HG03139 (cell line): Measurements from ENCODE around the gene RABGGTA.

ENCODE experiments used
- ATAC-seq: cut with Tn5 transposase; IDR thresholded peaks from one replicate; pipeline ENCODE4 v1.9.1; 2021; ENCODE audit not compliant: unreplicated experiment

RABGGTA gene, protein sequence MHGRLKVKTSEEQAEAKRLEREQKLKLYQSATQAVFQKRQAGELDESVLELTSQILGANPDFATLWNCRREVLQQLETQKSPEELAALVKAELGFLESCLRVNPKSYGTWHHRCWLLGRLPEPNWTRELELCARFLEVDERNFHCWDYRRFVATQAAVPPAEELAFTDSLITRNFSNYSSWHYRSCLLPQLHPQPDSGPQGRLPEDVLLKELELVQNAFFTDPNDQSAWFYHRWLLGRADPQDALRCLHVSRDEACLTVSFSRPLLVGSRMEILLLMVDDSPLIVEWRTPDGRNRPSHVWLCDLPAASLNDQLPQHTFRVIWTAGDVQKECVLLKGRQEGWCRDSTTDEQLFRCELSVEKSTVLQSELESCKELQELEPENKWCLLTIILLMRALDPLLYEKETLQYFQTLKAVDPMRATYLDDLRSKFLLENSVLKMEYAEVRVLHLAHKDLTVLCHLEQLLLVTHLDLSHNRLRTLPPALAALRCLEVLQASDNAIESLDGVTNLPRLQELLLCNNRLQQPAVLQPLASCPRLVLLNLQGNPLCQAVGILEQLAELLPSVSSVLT

DNA sequence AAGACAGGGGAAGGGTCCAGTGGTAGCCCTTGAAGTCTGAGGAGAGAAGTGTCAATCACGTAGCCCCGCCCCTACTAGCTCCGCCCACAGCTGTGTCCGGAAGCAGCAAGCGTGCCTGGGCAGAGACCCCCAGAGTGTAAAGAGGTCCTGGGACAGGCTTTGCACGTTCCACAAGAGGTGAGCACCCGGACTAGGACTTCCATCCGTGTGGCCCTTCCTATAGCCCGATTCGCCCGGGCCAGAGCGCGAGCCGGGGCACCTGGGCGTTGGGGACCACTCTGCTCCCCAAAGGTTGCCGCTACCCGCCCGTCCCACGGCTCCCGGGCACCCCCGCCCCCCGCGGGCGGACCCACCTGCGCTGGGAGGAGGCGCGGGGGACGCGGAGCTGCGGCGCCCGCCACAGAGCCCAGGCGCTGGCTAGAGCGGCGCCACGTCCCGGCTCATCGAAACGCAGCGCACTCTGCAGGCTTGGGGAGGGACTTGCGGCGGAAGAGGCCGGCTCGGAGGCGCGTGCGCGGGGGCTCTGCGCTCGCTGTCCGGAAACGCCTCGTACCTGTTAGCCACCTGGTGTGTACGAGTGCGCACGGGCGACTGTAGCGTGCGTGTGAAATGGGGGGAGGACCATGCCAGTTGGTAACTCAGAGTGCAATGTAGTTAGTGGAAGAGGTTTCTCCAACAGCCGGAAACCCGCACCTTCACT is at the start of gene RABGGTA:
TSS of gene RABGGTA (minus strand) at position 464 of the 700 bp plus-strand sequence. CDS start 482 bp downstream, outside the sequence.
- peak; percentile 82 for ATAC-seq

DNA sequence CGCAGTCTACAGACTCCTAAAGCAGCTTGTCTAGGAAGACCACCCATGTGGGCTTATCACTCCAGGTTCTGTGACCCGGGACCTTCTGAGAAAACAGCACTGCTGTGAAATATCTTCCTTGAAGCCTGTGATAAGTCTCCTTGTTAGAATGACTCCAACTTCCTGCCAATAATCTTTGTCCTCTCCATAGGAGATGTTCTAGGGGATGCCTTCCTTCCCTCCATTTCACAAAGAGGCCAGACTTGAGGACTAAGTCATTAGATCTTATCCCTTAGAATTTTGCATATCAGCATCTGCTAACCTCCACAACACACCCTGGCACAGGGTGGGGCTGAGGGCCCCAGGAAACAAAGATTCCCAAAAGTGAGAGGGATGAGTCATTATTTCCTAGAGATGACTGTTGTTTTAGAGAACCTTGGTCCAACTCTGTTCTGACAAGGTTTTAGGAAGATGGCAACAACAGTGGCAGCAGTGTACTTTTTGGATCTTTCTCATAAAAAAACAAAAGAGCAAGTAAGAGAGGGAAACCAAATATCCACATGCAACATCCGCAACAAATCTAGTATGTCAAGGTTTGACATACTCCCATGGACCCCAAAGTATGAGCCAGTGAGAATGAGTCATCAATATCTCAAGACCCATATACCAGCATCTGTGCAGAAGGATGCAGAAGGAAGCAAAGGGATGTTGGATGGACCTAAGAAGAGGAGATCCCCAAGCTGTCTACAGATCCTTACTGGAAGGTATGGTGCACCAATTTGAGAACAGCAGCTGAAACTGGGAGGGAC is 45.9 kb upstream of the RABGGTA start:
- ATAC-seq: no peak

DNA sequence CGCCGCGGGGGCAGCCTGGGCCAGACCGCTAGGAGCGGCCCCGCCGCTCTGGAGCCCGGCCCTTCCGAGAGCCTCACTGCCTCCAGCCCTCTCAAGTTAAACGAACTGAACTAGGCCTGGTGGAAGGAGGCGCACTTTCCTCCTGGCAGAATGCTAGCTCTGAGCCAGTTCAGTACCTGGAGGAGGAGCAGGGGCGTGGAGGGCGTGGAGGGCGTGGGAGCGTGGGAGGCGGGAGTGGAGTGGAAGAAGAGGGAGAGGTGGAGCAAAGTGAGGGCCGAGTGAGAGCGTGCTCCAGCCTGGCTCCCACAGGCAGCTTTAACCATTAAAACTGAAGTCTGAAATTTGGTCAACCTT is 45.2 kb upstream of the RABGGTA start:
- ATAC-seq: no peak

DNA sequence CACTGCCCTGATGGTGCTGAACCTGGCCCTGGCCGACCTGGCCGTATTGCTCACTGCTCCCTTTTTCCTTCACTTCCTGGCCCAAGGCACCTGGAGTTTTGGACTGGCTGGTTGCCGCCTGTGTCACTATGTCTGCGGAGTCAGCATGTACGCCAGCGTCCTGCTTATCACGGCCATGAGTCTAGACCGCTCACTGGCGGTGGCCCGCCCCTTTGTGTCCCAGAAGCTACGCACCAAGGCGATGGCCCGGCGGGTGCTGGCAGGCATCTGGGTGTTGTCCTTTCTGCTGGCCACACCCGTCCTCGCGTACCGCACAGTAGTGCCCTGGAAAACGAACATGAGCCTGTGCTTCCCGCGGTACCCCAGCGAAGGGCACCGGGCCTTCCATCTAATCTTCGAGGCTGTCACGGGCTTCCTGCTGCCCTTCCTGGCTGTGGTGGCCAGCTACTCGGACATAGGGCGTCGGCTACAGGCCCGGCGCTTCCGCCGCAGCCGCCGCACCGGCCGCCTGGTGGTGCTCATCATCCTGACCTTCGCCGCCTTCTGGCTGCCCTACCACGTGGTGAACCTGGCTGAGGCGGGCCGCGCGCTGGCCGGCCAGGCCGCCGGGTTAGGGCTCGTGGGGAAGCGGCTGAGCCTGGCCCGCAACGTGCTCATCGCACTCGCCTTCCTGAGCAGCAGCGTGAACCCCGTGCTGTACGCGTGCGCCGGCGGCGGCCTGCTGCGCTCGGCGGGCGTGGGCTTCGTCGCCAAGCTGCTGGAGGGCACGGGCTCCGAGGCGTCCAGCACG is 44.6 kb upstream of the RABGGTA start:
- ATAC-seq: no peak

DNA sequence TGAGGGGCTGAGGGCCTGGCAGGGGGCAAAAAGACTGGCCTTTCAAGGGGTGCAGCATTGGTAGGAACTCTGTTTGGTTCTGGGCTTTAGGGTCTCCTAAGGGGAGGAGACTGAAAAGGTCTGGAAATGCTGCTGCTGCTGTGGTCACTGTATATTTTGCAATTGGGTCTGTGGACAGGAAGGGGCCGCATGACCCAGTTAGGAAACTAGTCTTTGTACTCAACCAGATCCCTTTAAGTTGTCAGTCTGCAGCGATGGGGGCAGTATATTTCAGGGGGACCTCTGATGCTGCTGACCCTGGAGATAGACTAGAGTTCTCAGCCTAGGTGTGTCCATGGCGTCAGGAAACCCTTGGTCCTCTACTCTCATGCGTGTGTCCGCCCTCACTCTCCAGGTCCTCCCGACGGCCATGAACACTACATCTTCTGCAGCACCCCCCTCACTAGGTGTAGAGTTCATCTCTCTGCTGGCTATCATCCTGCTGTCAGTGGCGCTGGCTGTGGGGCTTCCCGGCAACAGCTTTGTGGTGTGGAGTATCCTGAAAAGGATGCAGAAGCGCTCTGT is 43.9 kb upstream of the RABGGTA start:
- ATAC-seq: no peak

DNA sequence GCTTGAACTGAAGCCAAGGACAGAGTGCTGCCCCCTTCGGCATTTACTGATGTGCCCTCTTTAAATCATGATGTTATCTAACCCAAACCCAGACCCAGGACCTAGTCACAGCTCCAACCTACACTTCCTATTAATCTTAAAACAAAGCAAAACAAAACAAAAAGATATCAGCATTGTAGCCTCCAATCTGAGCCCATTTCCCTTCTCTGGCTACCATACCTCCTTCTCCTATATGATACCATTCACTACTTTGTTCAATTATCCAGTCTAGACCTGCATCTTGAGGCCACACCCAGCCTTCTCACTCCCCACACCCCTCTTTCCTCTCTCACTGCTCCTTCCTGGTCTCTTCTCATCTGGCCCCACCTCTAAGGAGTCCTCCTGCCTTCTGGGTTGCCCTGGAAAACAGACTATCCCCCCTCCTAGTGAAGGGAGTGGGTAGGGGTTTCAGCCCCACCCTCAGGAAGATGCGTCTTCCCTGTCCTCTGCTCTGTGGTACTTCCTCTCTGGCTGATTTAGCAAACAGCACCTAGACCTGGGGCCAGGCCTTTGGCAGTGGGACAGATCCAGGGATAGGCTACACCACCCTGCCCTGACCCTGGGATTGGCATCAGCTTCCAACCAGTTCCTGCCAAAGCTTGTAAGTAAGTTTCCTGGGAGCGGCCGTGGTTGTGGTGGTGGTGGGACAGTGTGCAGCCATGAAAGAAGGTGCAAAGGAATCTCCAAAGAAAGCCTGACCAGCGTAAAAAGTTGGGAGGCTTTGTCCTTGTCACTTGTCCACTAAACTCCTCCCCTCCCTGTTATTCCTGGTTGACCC is 43.2 kb upstream of the RABGGTA start:
- no peak for ATAC-seq

DNA sequence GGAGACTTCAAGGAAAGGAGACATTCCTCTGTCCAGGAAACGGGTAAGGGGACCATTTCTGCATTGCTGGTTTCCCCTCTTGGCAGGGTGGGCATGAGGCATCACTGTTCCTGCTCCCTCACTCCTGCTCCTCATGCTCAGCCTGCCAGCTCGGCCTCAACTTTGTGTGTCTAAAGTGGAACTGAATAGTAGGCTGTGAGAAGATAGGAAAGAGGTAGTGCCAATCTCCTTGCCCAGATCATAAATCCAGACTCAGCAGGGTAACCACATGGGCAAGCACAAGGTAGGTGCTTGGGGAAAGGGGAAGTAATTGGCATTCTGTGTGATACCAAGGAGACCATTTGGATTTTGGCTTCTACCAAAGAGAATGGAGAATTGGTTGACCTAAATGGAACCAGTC is 42.5 kb upstream of the RABGGTA start:
- no peak for ATAC-seq

DNA sequence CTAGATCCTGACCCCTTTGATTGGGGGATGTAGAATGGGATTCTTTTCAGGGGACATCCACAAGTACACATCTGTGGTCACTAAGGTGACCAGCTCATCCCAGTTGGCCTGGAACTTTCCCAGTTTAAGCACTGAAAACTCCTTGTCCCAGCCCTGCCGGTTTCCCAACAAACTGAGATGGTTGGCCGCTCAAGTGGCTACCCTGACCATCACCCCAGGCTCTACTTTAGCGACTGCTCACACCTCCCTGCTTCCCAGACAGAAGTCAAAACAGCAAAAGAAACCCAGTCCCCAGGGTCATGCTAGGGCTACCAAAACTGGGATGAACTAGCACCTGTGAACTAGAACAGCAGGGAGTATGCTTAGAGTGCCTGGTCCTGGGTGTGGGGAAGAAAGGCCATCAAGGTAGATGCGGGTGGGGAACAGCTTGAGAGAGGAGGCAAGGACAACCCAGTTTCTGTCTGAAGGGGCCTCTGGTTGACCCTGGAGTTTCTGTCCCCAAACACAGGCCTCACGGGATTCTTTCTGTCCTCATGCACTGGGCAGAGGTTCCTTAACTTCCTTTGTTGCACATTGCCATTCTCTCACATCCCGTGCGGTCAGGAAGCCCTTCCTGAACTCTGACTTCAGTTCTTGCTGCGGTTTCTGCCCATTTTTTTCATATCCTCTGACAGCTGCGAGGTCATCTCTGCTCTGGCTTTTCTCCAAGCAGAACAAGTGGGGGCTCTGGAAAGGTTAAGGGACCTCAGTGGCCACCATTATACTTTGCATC is 41.5 kb upstream of the RABGGTA start:
- no peak for ATAC-seq

DNA sequence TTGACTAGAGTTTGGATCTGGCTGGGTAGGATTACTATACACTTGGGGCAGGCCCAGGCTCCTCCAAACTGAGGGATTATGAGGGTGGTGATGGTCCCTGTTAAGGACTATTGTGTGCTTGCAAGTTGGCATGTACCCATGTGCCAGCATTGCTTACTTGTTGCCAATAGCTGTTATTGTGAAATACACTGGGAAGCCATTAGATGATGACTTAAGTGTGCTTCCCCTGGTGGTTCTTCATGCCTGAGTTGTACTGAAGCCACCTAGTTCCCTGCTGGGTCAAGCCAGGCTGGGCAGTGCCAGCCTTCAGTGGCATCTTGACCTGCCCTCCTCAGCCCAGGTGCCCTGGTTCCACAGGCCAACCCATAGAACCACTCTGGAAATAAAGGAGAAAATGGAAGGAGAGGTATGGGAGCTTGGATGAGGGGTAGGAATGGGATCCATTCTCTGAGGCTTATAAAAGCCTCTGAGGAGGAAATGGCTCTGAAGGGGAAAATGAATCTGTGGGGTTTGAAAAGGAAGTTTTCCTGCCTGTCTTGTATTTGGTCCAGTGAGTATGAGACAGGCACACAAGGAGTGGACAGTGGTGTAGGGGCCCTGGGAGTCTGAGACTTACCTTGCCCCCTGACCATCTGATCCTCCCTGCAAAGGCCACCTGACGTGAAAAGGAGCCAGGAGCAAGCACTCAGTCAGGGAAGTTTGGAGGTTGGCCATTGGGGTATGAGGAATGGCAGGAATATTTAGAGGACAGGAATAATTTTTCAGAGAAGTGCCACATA is 40.6 kb upstream of the RABGGTA start:
- ATAC-seq: no peak

DNA sequence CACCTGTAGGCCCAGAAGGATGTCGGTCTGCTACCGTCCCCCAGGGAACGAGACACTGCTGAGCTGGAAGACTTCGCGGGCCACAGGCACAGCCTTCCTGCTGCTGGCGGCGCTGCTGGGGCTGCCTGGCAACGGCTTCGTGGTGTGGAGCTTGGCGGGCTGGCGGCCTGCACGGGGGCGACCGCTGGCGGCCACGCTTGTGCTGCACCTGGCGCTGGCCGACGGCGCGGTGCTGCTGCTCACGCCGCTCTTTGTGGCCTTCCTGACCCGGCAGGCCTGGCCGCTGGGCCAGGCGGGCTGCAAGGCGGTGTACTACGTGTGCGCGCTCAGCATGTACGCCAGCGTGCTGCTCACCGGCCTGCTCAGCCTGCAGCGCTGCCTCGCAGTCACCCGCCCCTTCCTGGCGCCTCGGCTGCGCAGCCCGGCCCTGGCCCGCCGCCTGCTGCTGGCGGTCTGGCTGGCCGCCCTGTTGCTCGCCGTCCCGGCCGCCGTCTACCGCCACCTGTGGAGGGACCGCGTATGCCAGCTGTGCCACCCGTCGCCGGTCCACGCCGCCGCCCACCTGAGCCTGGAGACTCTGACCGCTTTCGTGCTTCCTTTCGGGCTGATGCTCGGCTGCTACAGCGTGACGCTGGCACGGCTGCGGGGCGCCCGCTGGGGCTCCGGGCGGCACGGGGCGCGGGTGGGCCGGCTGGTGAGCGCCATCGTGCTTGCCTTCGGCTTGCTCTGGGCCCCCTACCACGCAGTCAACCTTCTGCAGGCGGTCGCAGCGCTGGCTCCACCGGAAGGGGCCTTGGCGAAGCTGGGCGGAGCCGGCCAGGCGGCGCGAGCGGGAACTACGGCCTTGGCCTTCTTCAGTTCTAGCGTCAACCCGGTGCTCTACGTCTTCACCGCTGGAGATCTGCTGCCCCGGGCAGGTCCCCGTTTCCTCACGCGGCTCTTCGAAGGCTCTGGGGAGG is 39.5 kb upstream of the RABGGTA start, which contains the start of gene LTB4R:
TSS of gene LTB4R (plus strand) at position 857 of the 959 bp plus-strand sequence. CDS start 4,150 bp downstream, outside the sequence.
- peak; percentile 49 for ATAC-seq

DNA sequence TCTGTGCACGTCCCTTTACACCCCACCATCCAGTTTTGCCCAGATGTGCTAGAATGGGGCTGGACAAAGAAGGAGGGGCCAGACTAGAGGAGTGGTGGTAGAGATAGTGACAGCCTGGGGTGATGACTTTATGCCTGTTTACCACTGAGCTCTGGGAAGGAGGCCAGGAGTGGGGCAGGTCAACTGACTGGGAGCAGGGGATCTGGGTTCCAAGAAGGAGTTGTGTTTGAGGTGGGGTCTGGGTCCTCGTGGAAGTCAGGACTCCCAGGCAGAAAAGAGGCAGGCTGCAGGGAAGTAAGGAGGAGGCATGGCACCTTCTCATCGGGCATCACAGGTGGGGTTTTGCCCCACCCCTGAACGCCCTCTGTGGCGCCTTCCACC is 38.9 kb upstream of the RABGGTA start:
- no peak for ATAC-seq

DNA sequence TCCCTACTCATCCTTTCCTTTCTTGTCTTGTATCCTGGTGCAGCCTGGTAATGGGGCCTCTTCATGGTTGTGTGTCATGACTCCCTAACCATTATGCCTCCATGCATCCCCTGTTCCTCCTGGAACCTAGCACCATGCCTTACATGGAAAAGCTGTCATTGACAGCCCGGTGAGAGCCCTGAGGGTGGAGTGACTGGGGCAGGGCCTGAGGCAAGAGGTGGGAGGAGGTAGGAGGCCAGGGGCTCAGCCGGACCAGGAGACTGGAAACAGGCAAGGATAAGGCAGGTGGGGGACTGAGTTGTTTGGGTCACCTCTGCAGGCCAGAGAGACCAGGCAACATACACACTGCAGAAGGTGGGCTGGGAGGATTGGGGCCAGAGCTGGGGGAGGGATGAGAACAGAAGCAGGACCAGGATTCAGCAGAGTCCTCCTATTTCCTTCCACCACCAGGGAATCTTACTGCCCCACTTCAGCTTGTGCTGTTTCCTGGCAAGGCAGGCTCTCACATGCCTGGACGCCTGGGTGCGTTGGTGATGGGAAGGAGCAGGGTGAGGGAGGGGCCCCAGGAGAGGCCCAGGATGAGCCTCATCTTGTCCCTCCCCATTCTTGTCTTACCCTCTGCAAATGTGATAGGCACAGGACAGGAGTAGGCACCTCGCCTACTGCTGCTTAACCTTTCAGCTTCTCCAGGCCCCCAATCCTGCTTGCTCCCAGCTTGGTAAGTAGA is 38.3 kb upstream of the RABGGTA start, which contains the start of gene LTB4R2:
TSS of gene LTB4R2 (plus strand) at position 603 of the 727 bp plus-strand sequence. CDS start 525 bp downstream, outside the sequence.
- no peak for ATAC-seq

DNA sequence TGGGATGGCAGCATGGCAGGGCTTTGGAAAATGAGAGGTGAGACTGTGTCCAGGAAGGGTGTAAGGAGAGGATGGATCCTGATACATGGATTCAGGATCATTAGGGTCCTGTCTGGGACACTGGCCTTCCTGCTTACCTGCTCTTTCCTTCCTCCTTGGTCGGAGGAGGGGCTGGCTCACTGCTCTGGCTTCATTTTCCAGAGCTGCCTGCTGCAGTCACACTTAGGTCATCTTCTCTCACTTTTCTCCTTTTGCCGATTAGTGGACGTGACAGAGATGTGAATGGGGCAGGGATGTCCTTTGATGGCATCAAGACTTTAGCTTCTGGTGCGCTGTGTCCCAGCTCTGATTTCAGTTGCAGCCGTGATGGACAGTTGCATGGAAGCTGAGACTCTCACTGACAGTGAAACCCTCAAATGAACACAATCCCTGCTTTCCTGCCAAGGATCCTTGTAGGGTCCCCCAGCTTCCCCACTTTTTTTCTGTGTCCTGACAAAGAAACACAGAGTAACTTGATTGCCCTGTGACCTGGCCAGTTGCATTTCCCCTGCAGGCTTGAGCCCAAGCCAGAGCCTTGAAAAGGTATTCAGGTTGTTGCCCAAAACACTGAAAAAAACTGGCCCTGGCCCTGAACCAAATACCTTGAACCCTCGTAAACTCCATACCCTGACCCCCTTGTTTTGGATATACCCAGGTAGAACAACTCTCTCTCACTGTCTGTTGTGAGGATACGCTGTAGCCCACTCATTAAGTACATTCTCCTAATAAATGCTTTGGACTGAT is 37.1 kb upstream of the RABGGTA start:
- ATAC-seq: no peak

DNA sequence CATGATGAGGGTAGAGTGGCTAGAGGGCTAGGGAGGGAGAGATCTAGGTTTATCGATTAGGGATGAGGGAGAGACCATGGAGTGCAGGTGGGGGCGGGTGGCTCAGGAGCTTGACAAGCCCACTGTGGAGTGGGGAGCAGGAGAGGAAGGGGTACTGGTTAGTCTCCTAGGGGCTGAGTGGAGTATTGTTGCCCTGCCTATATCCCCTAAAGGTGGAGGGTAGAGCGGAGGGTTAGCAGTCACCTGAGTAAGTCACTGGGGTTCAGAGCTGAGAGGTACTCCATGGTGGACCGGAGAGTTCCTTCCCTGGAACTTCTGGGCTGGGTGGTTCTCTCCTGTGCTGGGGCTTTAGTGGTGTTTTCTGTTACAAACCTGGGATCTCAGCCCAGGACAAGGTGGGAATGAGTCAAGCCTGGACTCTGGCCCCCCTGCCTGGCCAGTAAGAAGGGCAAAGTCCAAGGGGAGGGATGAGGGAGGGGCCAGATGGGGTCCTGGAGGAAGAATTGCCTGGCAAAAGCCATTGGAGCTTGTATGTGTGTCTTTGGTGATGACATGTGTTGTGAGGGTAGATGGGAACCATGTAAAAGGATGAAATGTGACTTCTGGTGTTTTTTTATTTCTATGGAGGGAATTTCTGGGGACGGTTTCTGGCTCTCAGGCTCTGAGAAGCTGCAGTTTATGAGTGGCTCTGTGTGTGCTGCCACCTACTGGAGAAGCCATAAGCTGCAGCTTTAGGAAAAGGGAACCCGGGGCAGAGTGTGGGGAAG is 36.4 kb upstream of the RABGGTA start, which contains the start of gene CIDEB:
TSS of gene CIDEB (minus strand) at position 403 of the 767 bp plus-strand sequence. CDS start at position 284, 119 bp downstream.
- no peak for ATAC-seq
